MM.1S (cell line): ENCODE results near the gene ST7.

ENCODE experiments used
- EZH2phosphoT487 ChIP-seq: fragments of 300-600 bp; sonication (generic); IDR thresholded peaks from 2 replicates; pipeline ENCODE4 v1.6.1; 2018; ENCODE audit warnings: antibody characterized with exemption, low read length
- TF ChIP-seq, protein P1 (sequence below): fragments of 300-600 bp; sonication (generic); IDR thresholded peaks from 2 replicates; pipeline ENCODE4 v1.5.1; 2016; ENCODE audit warnings: antibody characterized with exemption, low read length, mixed read lengths

DNA sequence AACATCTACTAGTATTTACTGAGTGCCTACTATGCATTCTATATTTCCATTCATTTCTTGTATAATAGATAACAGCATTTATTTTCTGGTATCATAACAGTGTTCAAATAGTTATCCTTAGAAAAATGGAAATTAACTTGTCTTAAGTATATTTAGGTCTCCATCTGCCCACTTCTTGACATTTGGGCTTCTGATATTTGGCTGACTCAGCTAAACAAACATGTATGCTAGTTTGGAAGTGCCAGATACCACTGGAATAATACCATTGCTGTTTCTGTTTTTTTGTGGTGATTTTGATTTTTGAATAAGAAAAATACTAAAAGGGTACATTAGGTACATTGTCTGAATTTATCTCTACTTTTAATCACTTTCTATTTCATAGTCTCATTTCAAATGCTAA, 169.2 kb downstream of the ST7 start:
- TF ChIP-seq, protein P1, sequence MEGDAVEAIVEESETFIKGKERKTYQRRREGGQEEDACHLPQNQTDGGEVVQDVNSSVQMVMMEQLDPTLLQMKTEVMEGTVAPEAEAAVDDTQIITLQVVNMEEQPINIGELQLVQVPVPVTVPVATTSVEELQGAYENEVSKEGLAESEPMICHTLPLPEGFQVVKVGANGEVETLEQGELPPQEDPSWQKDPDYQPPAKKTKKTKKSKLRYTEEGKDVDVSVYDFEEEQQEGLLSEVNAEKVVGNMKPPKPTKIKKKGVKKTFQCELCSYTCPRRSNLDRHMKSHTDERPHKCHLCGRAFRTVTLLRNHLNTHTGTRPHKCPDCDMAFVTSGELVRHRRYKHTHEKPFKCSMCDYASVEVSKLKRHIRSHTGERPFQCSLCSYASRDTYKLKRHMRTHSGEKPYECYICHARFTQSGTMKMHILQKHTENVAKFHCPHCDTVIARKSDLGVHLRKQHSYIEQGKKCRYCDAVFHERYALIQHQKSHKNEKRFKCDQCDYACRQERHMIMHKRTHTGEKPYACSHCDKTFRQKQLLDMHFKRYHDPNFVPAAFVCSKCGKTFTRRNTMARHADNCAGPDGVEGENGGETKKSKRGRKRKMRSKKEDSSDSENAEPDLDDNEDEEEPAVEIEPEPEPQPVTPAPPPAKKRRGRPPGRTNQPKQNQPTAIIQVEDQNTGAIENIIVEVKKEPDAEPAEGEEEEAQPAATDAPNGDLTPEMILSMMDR = no peak
- TF ChIP-seq EZH2phosphoT487 = no peak
